GM18870 (cell line): ENCODE data around the gene POU2F1.

Source experiments
- ATAC-seq: cut with Tn5 transposase; IDR thresholded peaks from one replicate; pipeline ENCODE4 v1.9.1; 2021; ENCODE audit warnings: moderate library complexity; ENCODE audit not compliant: unreplicated experiment

POU2F1 gene

GRCh38 chr1:167438171-167439138 lies 217.8 kb downstream of the POU2F1 start:
- ATAC-seq, result no peak

- ATAC-seq, result no peak
These were observed 218.8 kb downstream of the POU2F1 start for GRCh38 chr1:167439301-167439988.

- no peak for ATAC-seq
These were observed 219.7 kb downstream of the POU2F1 start for GRCh38 chr1:167440345-167440744.

- ATAC-seq, result no peak
These were observed 220.1 kb downstream of the POU2F1 start for GRCh38 chr1:167440776-167441175.

GRCh38 chr1:167441222-167441621 lies 220.5 kb downstream of the POU2F1 start:
- ATAC-seq, result no peak

GRCh38 chr1:167442142-167442848 lies 221.6 kb downstream of the POU2F1 start:
- ATAC-seq, result no peak

- ATAC-seq, result no peak
These were observed 222.3 kb downstream of the POU2F1 start for GRCh38 chr1:167442854-167443565.

- ATAC-seq, result no peak
These were observed 223.1 kb downstream of the POU2F1 start for GRCh38 chr1:167443757-167444156.

- no peak for ATAC-seq
These were observed 226.3 kb downstream of the POU2F1 start for GRCh38 chr1:167446966-167447365.

- peak; percentile 61 for ATAC-seq
These were observed 226.9 kb downstream of the POU2F1 start for GRCh38 chr1:167447521-167448136.

- ATAC-seq, result no peak
These were observed 230.2 kb downstream of the POU2F1 start for GRCh38 chr1:167450843-167451242.

- no peak for ATAC-seq
These were observed 231.8 kb downstream of the POU2F1 start for GRCh38 chr1:167452483-167452882.

GRCh38 chr1:167453123-167453522 lies 232.4 kb downstream of the POU2F1 start:
- ATAC-seq, result no peak

GRCh38 chr1:167454304-167454893 lies 233.7 kb downstream of the POU2F1 start:
- ATAC-seq, result no peak

- ATAC-seq, result no peak
These were observed 234.5 kb downstream of the POU2F1 start for GRCh38 chr1:167454894-167455785.

- no peak for ATAC-seq
These were observed 235.2 kb downstream of the POU2F1 start for GRCh38 chr1:167455786-167456446.

- ATAC-seq, result no peak
These were observed 235.8 kb downstream of the POU2F1 start for GRCh38 chr1:167456524-167456923.

GRCh38 chr1:167456926-167457325 lies 236.2 kb downstream of the POU2F1 start:
- no peak for ATAC-seq
